Esophagus squamous epithelium (tissue), 5 donors: Measurements from ENCODE around the gene OR10A3. TPM values are rescaled to one million over a fixed set of nuclear protein-coding genes. Genes with fewer than 3 reads are reported as not detected.

Source experiments
- DNase-seq: peaks from one replicate; lab custom pipeline; 2025; lab: John Stamatoyannopoulos, UW
- H3K27ac ChIP-seq, 4 donors: fragments of 200-600 bp; sonication (generic); one replicate each; pipeline ENCODE4 v1.5.1; 2016 to 2019; ENCODE audit warnings: mild to moderate bottlenecking in 1 of 4
- H3K27me3 ChIP-seq, 4 donors: fragments of 200-600 bp; sonication (generic); 1 replicate in 3 of 4; 2 replicates in 1 of 4; pipeline versions ENCODE4 v1.5.1 to v1.6.0; 2017 to 2021; ENCODE audit warnings: antibody characterized with exemption in 1 of 4
- H3K36me3 ChIP-seq, 3 donors: fragments of 200-600 bp; sonication (generic); one replicate each; pipeline ENCODE4 v1.5.1; 2016 to 2019
- H3K4me1 ChIP-seq, 3 donors: fragments of 200-600 bp; sonication (generic); one replicate each; pipeline ENCODE4 v1.5.1; 2017 to 2019
- H3K4me3 ChIP-seq, 4 donors: fragments of 200-600 bp; sonication (generic); 1 replicate in 3 of 4; 2 replicates in 1 of 4; pipeline ENCODE4 v1.5.1; 2016 to 2019; ENCODE audit warnings: mild to moderate bottlenecking in 2 of 4, moderate library complexity in 1 of 4
- H3K9me3 ChIP-seq, 3 donors: fragments of 200-600 bp; sonication (generic); one replicate each; pipeline ENCODE4 v1.5.1; 2016 to 2019
- CTCF ChIP-seq, 6 experiments: fragments of 450-650 bp in 4 of 6; fragments of 200-600 bp in 2 of 6; sonication (generic) in 2 of 6; IDR thresholded peaks; one replicate each; pipeline ENCODE4 v1.5.1; 2016 to 2019; ENCODE audit warnings: antibody characterized with exemption in 6 of 6, mild to moderate bottlenecking in 4 of 6, moderate library complexity in 4 of 6
- POLR2A ChIP-seq, 4 donors: fragments of 450-650 bp; IDR thresholded peaks; one replicate each; pipeline ENCODE4 v1.6.1; 2017; ENCODE audit warnings: antibody characterized with exemption in 4 of 4, mild to moderate bottlenecking in 4 of 4, moderate library complexity in 3 of 4
- WGBS, 2 donors: methylation state at CpG; one replicate each; pipeline ENCODE4 v1.1.5; 2018; 5-methylcytosine and 5-hydroxymethylcytosine counted together
- intact Hi-C: fragments of 100-400 bp; cut with DNase I; formaldehyde crosslinking; loops from one replicate; pipeline ENCODE4 v1.15.0; 2022
- total RNA-seq, 4 donors: library from RNA; depleted of rRNA; stranded (reverse); fragments of >200 nt; gene quantifications; one replicate each; pipeline ENCODE4 v1.1.0, GENCODE V29; 2016
- donor health status: DM: yes; HTN: yes; CAD: no.

OR10A3 gene
- total RNA-seq, 4 donors from 2014 or later, result not detected

GRCh38 chr11:7964873-7965272, 23.4 kb upstream of the OR10A3 start:
- Histone ChIP-seq H3K27ac (no peak overlapping the region), H3K27me3 (peaks cover 0 to 10% (median 0%) of the 10 kb centered on the region in 4 donors), H3K4me3 (no peak overlapping the region), H3K4me1 (no peaks in the 10 kb centered on the region), H3K9me3 (no peaks in the 10 kb centered on the region), H3K36me3 (no peaks in the 10 kb centered on the region)
- TF ChIP-seq CTCF (IDR thresholded peaks at IDR 0.05) (no peak), POLR2A (IDR thresholded peaks at IDR 0.05) (no peak)
- DNase-seq, result no peak
- intact Hi-C loops, result no loop called here

GRCh38 chr11:7964261-7964660, 22.8 kb upstream of the OR10A3 start:
- peaks cover 0 to 10% (median 0%) of the 10 kb centered on the region in 4 donors for H3K27me3 ChIP-seq
- H3K36me3 ChIP-seq, result no peaks in the 10 kb centered on the region
- no peaks in the 10 kb centered on the region for H3K4me1 ChIP-seq
- TF ChIP-seq CTCF (IDR thresholded peaks at IDR 0.05) (no peak), POLR2A (IDR thresholded peaks at IDR 0.05) (no peak)
- 23 to 29% methylated on average over 3 of the region's 3 CpGs for WGBS, 2 donors
- no peak overlapping the region for H3K27ac ChIP-seq
- DNase-seq, result no peak
- intact Hi-C loops, result no loop called here
- H3K9me3 ChIP-seq, result no peaks in the 10 kb centered on the region
- H3K4me3 ChIP-seq, result no peak overlapping the region

- H3K27me3 ChIP-seq, result peaks cover 0 to 3% (median 0%) of the 10 kb centered on the region in 4 donors
- WGBS, 2 donors, result 13 to 66% methylated on average over 1 of the region's 1 CpG
- no peaks in the 10 kb centered on the region for H3K9me3 ChIP-seq
- no peak for DNase-seq
- no peaks in the 10 kb centered on the region for H3K36me3 ChIP-seq
- intact Hi-C loops, result no loop called here
- TF ChIP-seq CTCF (IDR thresholded peaks at IDR 0.05) (no peak), POLR2A (IDR thresholded peaks at IDR 0.05) (no peak)
- no peak overlapping the region for H3K27ac ChIP-seq
- H3K4me3 ChIP-seq, result no peak overlapping the region
- no peaks in the 10 kb centered on the region for H3K4me1 ChIP-seq
Observed at GRCh38 chr11:7955191-7955590, 13.7 kb upstream of the OR10A3 start.

GRCh38 chr11:7949934-7950333, 8.4 kb upstream of the OR10A3 start:
- no peaks in the 10 kb centered on the region for H3K36me3 ChIP-seq
- no peak for DNase-seq
- no peaks in the 10 kb centered on the region for H3K4me1 ChIP-seq
- no peak overlapping the region for H3K27ac ChIP-seq
- no peak overlapping the region for H3K4me3 ChIP-seq
- intact Hi-C loops, result no loop called here
- H3K27me3 ChIP-seq, result peaks cover 0 to 4% (median 0%) of the 10 kb centered on the region in 4 donors
- WGBS, 2 donors, result 67 to 78% methylated on average over 1 of the region's 1 CpG
- H3K9me3 ChIP-seq, result peaks cover 0 to 3% (median 1%) of the 10 kb centered on the region in 3 donors
- no peak for TF ChIP-seq CTCF (IDR thresholded peaks at IDR 0.05)
- TF ChIP-seq POLR2A (IDR thresholded peaks at IDR 0.05), result no peak

GRCh38 chr11:7944123-7944522, 2.6 kb upstream of the OR10A3 start:
- Histone ChIP-seq H3K4me1 (no peaks in the 10 kb centered on the region), H3K9me3 (peaks cover 0 to 20% (median 19%) of the 10 kb centered on the region in 3 donors), H3K27me3 (peaks cover 0 to 4% (median 0%) of the 10 kb centered on the region in 4 donors), H3K36me3 (no peaks in the 10 kb centered on the region), H3K4me3 (no peak overlapping the region), H3K27ac (no peak overlapping the region)
- 64 to 79% methylated on average over 2 of the region's 2 CpGs for WGBS, 2 donors
- intact Hi-C loops, result no loop called here
- TF ChIP-seq CTCF (IDR thresholded peaks at IDR 0.05), result no peak
- TF ChIP-seq POLR2A (IDR thresholded peaks at IDR 0.05), result no peak
- DNase-seq, result no peak
